Measurements from ENCODE around the gene SPAG16.
"Not testable (repeated sequence)": the region's sequence is repeated elsewhere in the genome, so short reads cannot be mapped to it uniquely, and the experiment has no call there.

Gene SPAG16

GRCh38 chr2:213274143-213274542 lies 10.1 kb upstream of the SPAG16 start:
- DNase-seq (ENCODE audit: low spot score), result no peak

- no peak for DNase-seq (ENCODE audit: low spot score)
Measured at GRCh38 chr2:213275265-213275664, 9.0 kb upstream of the SPAG16 start.

GRCh38 chr2:213277134-213277533 lies 7.1 kb upstream of the SPAG16 start:
- DNase-seq (ENCODE audit: low spot score), result not testable (repeated sequence)

DNA sequence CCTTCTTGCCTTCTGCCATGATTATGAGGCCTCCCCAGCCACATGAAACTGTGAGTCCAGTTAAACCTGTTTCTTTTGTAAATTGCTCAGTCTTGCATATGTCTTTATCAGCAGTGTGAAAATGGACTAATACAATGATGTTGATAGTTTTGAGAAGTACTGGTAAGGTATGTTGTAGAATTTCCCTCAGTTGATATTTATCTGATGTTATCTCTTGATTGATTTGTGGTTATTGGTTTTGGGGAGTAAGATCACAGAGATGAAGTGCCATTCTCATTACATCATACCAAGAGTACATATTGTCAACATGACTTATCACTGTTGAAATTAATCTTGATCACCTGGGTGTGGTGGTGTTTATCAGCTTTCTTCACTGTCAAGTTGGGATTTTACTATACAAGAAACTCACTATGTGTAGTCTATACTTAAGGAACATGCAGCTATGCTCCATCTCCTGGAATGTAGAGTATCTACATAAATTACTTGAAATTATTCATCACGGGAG lies 5.1 kb upstream of the SPAG16 start:
- no peak for DNase-seq (ENCODE audit: low spot score)

GRCh38 chr2:213279971-213280370 lies 4.3 kb upstream of the SPAG16 start:
- no peak for DNase-seq (ENCODE audit: low spot score)

- no peak for DNase-seq (ENCODE audit: low spot score)
Measured at GRCh38 chr2:213281156-213281555, 3.1 kb upstream of the SPAG16 start.

DNA sequence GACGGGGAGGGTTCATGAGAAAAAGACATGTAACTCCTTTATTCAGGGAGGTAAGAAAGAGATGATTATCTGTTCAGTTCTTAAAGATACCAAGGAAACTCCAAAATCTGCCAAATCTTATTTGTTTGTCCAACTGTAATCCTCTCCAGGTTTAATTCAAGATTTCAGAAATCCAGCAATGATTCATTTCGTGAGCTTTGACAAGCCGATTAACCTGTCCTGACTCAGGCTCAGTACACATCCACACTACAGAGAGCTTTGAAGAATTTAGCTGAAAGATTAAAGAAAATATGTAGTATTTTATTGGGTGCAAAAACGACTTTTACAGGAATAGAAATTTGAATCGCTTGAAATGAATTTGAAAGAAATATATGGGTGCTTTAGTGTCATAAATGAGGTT lies 1.1 kb downstream of the SPAG16 start:
- DNase-seq (ENCODE audit: low spot score), result no peak

- DNase-seq (ENCODE audit: low spot score), result no peak
Measured at GRCh38 chr2:213286161-213286560, 1.9 kb downstream of the SPAG16 start.

- DNase-seq (ENCODE audit: low spot score), result no peak
Measured at GRCh38 chr2:213288913-213289700, 4.8 kb downstream of the SPAG16 start.

DNA sequence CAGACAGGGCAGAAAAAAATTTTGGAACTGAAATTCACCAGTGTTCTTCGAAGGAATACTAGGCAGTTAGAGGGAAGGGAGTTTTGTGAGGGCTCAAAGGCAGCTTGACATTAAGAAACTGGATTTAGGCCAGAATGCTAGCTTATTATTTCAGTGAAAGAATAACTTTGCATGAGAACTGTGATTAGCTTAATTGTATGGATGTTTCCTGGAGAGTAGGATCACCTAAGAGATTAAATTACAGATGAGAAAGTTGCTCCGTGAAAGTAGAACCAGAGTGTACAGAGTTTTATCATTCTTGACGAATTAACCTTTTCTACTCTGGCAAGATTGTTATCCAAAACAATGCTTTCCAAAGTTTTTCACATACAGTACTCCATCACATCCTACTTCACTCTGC lies 6.2 kb downstream of the SPAG16 start:
- DNase-seq (ENCODE audit: low spot score), result no peak

- no peak for DNase-seq (ENCODE audit: low spot score)
Measured at GRCh38 chr2:213296270-213296669, 12.0 kb downstream of the SPAG16 start.

DNA sequence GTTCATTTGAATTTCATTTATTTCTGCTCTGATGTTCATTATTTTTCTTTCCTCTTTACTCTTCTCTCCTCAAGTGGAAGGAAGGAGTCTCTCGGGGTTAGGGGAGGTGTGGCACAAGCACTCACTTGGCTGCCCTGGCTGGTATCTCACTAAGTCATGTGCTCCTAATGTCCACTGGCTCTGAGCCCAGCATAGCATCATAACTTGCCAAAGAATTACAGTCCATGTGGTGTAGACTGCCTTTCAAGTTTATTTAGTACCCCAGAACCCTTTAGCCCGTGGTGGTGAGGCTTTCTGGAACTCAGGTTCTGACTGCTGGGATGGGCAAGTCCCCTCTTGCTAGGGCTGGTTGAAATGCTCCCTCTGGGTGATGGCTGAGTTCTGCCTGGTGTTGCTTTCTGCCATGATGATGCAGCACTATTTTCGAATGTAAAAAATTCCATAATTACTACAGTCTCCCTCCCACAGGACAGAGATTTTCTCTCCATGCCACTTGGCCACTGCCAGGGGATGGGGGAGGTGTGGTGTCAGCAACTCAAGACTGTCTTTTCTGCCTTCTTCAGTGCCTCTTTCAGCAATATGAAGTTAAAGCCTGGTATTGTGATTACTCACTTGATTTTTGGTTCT lies 22.2 kb downstream of the SPAG16 start:
- no peak for DNase-seq (ENCODE audit: low spot score)

DNA sequence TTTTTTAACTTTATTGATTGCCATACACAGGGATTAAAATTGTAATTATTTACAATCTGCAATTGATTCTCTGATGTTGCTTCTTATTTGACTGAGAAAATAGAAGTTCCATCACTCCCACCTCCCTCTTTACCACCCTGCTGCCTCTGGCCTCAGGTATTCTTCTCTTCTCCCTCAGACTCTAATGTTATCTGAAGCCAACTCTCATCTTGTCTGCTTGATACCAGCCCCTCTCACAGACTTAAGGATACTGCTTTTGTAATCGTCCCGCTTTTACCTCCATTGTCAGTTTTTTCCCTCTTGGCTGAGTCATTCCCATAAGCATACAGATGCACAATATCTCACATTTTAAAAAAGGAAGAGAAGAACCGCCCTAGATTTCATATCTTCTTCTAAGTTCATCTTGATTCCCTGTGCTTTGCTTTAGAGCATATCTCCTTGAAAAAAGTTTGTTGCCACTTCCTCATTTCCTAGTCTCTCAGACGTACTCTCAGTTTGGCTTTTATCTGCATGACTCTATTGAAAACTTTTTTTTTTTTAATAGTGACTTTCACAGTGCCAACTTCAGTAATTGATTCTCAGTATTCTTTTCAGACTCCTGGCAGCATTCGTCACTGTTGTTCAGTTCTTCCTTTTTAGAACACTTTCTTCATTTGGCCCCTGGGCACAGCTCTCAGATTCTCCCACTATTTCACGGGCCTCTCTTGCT lies 31.1 kb downstream of the SPAG16 start:
- DNase-seq (ENCODE audit: low spot score), result no peak

- DNase-seq (ENCODE audit: low spot score), result no peak
Measured at GRCh38 chr2:213316001-213316735, 31.9 kb downstream of the SPAG16 start.

- no peak for DNase-seq (ENCODE audit: low spot score)
Measured at GRCh38 chr2:213317929-213318328, 33.7 kb downstream of the SPAG16 start.

DNA sequence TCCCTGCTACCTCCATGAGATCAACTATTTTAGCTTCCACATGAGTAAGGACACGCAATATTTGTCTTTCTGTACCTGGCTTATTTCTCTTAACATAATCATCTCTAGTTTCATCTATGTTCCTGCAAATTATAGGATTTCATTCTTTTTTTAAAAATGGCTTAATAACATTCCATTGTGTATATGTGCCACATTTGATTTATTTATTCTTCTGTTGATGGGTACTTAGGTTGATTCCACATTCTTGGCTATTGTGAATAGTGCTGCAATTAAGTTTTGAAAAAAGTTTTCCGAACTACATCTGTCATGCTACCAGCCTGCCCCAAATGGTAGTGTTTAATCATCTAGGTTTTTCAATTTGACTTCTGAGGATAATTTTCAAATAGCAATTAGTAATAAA lies 36.3 kb downstream of the SPAG16 start:
- DNase-seq (ENCODE audit: low spot score), result no peak

DNA sequence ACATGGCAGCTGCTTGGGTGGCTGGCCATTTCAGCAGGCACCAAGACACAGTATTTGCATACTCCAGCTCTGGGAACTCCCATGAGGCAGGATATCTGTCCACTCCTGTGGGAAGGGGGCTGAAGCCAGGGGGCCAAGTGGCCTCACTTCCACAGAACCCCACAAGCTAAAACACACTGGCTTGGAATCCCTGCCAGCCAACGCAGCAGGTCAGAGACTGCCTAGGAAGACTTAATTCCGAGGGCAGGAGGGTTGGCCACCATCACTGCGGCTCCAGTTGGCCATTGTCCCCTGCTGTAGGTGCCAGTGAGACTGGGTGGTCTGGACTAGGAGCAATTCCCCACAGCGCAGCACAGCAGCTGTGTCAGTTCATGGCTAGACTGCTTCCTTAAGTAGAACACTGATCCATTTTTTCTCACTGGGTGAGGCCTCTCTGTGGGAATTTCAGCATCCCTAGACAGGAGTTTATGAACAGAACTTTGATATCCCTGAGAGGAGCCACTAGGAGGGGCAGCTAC lies 52.0 kb downstream of the SPAG16 start:
- DNase-seq (ENCODE audit: low spot score), result no peak

- DNase-seq (ENCODE audit: low spot score), result no peak
Measured at GRCh38 chr2:213353419-213353818, 69.2 kb downstream of the SPAG16 start.

DNA sequence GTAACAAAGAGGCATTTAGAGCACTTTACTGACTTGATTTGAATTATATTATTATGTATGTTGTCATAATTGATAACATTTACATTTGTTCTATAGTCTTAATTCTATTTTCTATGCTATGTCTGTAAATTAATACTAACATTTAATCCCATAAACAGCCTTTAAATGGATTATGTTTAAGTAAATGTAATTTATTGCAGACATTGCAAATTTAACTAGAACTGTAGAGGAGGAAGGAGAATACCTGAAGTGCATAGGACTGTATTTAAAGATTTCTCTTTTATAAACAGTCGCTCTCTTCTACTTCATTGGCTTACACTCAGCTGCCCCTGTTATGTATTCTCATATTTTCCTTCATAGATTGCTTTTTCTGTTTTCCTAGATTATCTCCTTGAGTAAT lies 92.4 kb downstream of the SPAG16 start:
- no peak for DNase-seq (ENCODE audit: low spot score)

- not testable (repeated sequence) for DNase-seq (ENCODE audit: low spot score)
Measured at GRCh38 chr2:213407027-213407426, 122.8 kb downstream of the SPAG16 start.

- not testable (repeated sequence) for DNase-seq (ENCODE audit: low spot score)
Measured at GRCh38 chr2:213408426-213409070, 124.3 kb downstream of the SPAG16 start.
